HFFc6 (cell line): ENCODE measurements around the gene APOBEC3B. TPM values are rescaled to one million over a fixed set of nuclear protein-coding genes. Genes with fewer than 3 reads are reported as not detected.
A peak's percentile ranks its signal among the peaks of the same experiment; 100 is the strongest.
"Not testable (repeated sequence)": the region's sequence is repeated elsewhere in the genome, so short reads cannot be mapped to it uniquely, and the experiment has no call there.

Experiments
- DNase-seq: peaks from one replicate; pipeline ENCODE4 v3.0.0-alpha.2; 2018
- H3K27ac Mint-ChIP-seq: 2 replicates; pipeline ENCODE4 v1.8.0; 2020; ENCODE audit warnings: mild to moderate bottlenecking, mixed read lengths
- H3K27me3 Mint-ChIP-seq: 2 replicates; pipeline ENCODE4 v1.8.0; 2021; ENCODE audit warnings: mild to moderate bottlenecking, moderate library complexity, mixed read lengths; ENCODE audit not compliant: insufficient read depth
- H3K36me3 Mint-ChIP-seq: 2 replicates; pipeline ENCODE4 v1.8.0; 2021; ENCODE audit warnings: low read depth, mixed read lengths
- H3K4me1 Mint-ChIP-seq: 2 replicates; pipeline ENCODE4 v1.8.0; 2020; ENCODE audit warnings: low read depth, mixed read lengths
- H3K4me3 Mint-ChIP-seq: 2 replicates; pipeline ENCODE4 v1.8.0; 2020; ENCODE audit warnings: mild to moderate bottlenecking, moderate library complexity, mixed read lengths
- H3K9me3 Mint-ChIP-seq: 2 replicates; pipeline ENCODE4 v1.8.0; 2020; ENCODE audit warnings: mild to moderate bottlenecking, mixed read lengths
- CTCF ChIP-seq: fragments of 200-600 bp; sonication (generic); IDR thresholded peaks from 2 replicates; pipeline ENCODE4 v1.5.0; 2021; ENCODE audit warnings: antibody characterized with exemption, mild to moderate bottlenecking
- total RNA-seq, 6 experiments: library from RNA; stranded (reverse); fragmentation: NEBNext Ultra II Directional; extraction: Animal tissue kit (Norgen Biotek cat#: 25700); gene quantifications; 2 replicates in 1 of 6; 3 replicates in 5 of 6; pipeline ENCODE4 v1.2.3, GENCODE V29; 2021

Gene APOBEC3B
- total RNA-seq, 6 experiments from 2014 or later, result 14.9 to 44.2 (median 39.4) TPM

- peaks cover 4% of the 10 kb centered on the region; the same call in 1 of the 2 replicates for H3K27me3 Mint-ChIP-seq
- H3K4me1 Mint-ChIP-seq, result peaks cover 17% of the 10 kb centered on the region
- no peaks in the 10 kb centered on the region for H3K9me3 Mint-ChIP-seq
- H3K4me3 Mint-ChIP-seq, result no peak overlapping the region
- no peak for DNase-seq
- H3K27ac Mint-ChIP-seq, result no peak overlapping the region
- no peak for TF ChIP-seq CTCF
- H3K36me3 Mint-ChIP-seq, result no peaks in the 10 kb centered on the region; the same call in 1 of the 2 replicates
These were observed 28.8 kb downstream of the APOBEC3B start for GRCh38 chr22:39010946-39011345.

- Mint-ChIP-seq H3K4me1 (peaks cover 17% of the 10 kb centered on the region), H3K4me3 (no peak overlapping the region), H3K9me3 (no peaks in the 10 kb centered on the region), H3K36me3 (peaks cover 3% of the 10 kb centered on the region; the same call in 1 of the 2 replicates), H3K27me3 (peaks cover 4% of the 10 kb centered on the region; the same call in 1 of the 2 replicates), H3K27ac (no peak overlapping the region)
- no peak for DNase-seq
- TF ChIP-seq CTCF, result no peak
These were observed 30.7 kb downstream of the APOBEC3B start for GRCh38 chr22:39012533-39013511.

GRCh38 chr22:39013561-39013941 lies 31.4 kb downstream of the APOBEC3B start:
- not testable (repeated sequence) for H3K27me3 Mint-ChIP-seq, H3K27ac Mint-ChIP-seq, H3K36me3 Mint-ChIP-seq, DNase-seq, H3K9me3 Mint-ChIP-seq
- H3K4me1 Mint-ChIP-seq, result peaks cover 17% of the 10 kb centered on the region
- peak overlapping the region; percentile 98; the same call in 1 of the 2 replicates for H3K4me3 Mint-ChIP-seq

- peak within 1 kb of the TSS; percentile 95 for H3K27ac Mint-ChIP-seq
- no peaks in the 10 kb centered on the region for H3K9me3 Mint-ChIP-seq
- H3K36me3 Mint-ChIP-seq, result peaks cover 8% of the 10 kb centered on the region; the same call in 1 of the 2 replicates
- peaks cover 4% of the 10 kb centered on the region; the same call in 1 of the 2 replicates for H3K27me3 Mint-ChIP-seq
- peaks cover 17% of the 10 kb centered on the region for H3K4me1 Mint-ChIP-seq
- H3K4me3 Mint-ChIP-seq, result peak within 1 kb of the TSS; percentile 98
- TF ChIP-seq CTCF, result peak; percentile 27; the same call in 1 of the 2 replicates
- DNase-seq, result peak; percentile 86
These were observed 32.0 kb downstream of the APOBEC3B start, which contains the start of gene APOBEC3C for GRCh38 chr22:39013942-39014722. Gene APOBEC3C (plus strand): TSS chr22:39014257. CDS start chr22:39014363, 106 bp downstream.

GRCh38 chr22:39014723-39015121 lies 32.6 kb downstream of the APOBEC3B start:
- not testable (repeated sequence) for DNase-seq, H3K9me3 Mint-ChIP-seq, H3K36me3 Mint-ChIP-seq, H3K27me3 Mint-ChIP-seq
- Mint-ChIP-seq H3K27ac (peak overlapping the region; percentile 95), H3K4me3 (peak overlapping the region; percentile 98), H3K4me1 (peaks cover 17% of the 10 kb centered on the region)

GRCh38 chr22:39016592-39016991 lies 34.4 kb downstream of the APOBEC3B start:
- H3K4me3 Mint-ChIP-seq, result peak overlapping the region; percentile 26; the same call in 1 of the 2 replicates
- H3K27me3 Mint-ChIP-seq, result peaks cover 2% of the 10 kb centered on the region; the same call in 1 of the 2 replicates
- no peak for DNase-seq
- H3K4me1 Mint-ChIP-seq, result peaks cover 29% of the 10 kb centered on the region
- no peaks in the 10 kb centered on the region for H3K9me3 Mint-ChIP-seq
- H3K36me3 Mint-ChIP-seq, result peaks cover 8% of the 10 kb centered on the region; the same call in 1 of the 2 replicates
- H3K27ac Mint-ChIP-seq, result no peak overlapping the region
- no peak for TF ChIP-seq CTCF
